GM12865 (cell line): ENCODE measurements around the gene TOM1.

Experiments
- DNase-seq: peaks from one replicate; pipeline ENCODE4 v3.0.0; 2010; ENCODE audit warnings: low read depth
- H3K4me3 ChIP-seq: 2 replicates; pipeline ENCODE4 v1.5.1; 2011; ENCODE audit warnings: mild to moderate bottlenecking, low read depth, low read length, control low read depth
- TF ChIP-seq, protein P1 (sequence below): IDR thresholded peaks from 2 replicates; pipeline ENCODE4 v1.5.1; 2011; ENCODE audit warnings: low read length, control low read depth, low read depth, inconsistent platforms; ENCODE audit not compliant: insufficient read depth; ENCODE audit errors: missing control alignments

Gene TOM1

GRCh38 chr22:35317680-35318290 lies 18.1 kb downstream of the TOM1 start:
- DNase-seq, result no peak
- TF ChIP-seq, protein P1, sequence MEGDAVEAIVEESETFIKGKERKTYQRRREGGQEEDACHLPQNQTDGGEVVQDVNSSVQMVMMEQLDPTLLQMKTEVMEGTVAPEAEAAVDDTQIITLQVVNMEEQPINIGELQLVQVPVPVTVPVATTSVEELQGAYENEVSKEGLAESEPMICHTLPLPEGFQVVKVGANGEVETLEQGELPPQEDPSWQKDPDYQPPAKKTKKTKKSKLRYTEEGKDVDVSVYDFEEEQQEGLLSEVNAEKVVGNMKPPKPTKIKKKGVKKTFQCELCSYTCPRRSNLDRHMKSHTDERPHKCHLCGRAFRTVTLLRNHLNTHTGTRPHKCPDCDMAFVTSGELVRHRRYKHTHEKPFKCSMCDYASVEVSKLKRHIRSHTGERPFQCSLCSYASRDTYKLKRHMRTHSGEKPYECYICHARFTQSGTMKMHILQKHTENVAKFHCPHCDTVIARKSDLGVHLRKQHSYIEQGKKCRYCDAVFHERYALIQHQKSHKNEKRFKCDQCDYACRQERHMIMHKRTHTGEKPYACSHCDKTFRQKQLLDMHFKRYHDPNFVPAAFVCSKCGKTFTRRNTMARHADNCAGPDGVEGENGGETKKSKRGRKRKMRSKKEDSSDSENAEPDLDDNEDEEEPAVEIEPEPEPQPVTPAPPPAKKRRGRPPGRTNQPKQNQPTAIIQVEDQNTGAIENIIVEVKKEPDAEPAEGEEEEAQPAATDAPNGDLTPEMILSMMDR, result no peak
- H3K4me3 ChIP-seq, result no peak overlapping the region

GRCh38 chr22:35318346-35319215 lies 18.9 kb downstream of the TOM1 start:
- TF ChIP-seq, protein P1, result no peak

DNA sequence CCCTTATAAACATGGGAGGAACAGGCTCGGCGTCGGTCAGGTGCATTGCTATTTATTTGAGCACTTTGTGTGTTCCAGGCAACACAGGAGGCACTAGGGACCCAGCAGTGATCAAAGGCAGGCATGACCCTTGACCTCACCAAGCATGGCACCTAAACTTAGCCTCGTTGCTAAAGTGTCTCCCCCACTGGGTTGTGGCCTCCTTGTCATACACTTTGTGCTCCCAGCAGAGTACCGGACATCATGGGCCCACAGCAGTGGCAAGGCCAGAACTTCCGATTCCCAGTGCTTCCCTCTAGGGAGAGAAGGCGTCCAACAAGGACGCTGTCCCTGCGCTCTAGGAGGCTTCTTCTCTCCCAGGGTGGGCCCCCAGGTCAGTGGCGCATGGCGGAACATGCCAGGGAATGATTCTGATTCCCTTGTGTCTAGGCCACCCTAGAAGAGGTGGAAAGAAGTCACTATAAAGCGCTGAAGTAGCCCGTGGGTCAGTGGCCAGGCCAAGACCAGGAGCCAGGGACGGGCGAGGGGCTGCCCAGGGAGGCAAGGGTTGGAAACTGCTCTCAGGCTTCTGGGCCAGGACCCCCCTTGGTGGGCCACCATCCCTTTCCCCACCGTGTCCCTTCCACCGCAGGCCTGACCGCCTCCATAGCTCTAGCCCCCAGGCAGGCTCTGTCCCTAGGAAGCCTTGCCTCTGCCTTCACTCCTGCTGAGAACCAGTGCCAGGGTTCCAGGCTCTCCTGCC lies 19.7 kb downstream of the TOM1 start:
- TF ChIP-seq, protein P1, result no peak
- H3K4me3 ChIP-seq, result no peak overlapping the region
- no peak for DNase-seq

More at GRCh38 chr22:35318346-35319215, 18.9 kb downstream of the TOM1 start:
- no peak for DNase-seq
- H3K4me3 ChIP-seq, result no peak overlapping the region

DNA sequence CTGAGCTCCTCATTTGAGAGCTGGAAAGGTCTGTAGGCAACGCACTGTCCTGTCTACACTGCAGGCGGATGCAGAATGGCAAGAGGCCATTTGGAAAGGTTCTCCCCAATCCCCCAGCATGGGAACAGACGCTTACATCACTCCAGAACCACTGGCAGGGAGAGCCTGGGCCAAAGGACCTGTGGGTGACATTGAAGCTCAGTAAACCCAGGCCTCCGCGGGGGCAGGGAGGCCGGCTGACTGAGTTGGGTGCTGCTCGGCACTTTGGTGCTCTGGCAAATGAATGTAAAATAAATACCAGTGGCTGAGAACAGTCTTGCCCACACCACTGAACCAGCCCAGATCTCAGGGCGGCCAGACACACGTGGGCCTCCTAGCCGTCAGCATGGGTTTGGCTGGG lies 22.4 kb downstream of the TOM1 start:
- DNase-seq, result no peak
- H3K4me3 ChIP-seq, result no peak overlapping the region
- TF ChIP-seq, protein P1, result no peak

GRCh38 chr22:35322893-35323292 lies 23.2 kb downstream of the TOM1 start:
- DNase-seq, result no peak
- no peak overlapping the region for H3K4me3 ChIP-seq
- TF ChIP-seq, protein P1, result no peak

GRCh38 chr22:35323305-35323704 lies 23.6 kb downstream of the TOM1 start:
- no peak overlapping the region for H3K4me3 ChIP-seq
- DNase-seq, result no peak
- TF ChIP-seq, protein P1, result no peak
